ENCODE data around the gene SELENOV.

- no peak for TF ChIP-seq CTCF (IDR thresholded peaks at IDR 0.05)
- no peak for TF ChIP-seq POLR2A (IDR thresholded peaks at IDR 0.05)
- TF ChIP-seq POLR2AphosphoS5 (IDR thresholded peaks at IDR 0.05), result no peak
- TF ChIP-seq EP300 (IDR thresholded peaks at IDR 0.05), result no peak
Observed at GRCh38 chr19:39489756-39490155, 25.2 kb upstream of the SELENOV start.
